ENCODE measurements around the gene HAT1.

- TF ChIP-seq POLR2A (IDR thresholded peaks at IDR 0.05) (peak; percentile 30), EP300 (IDR thresholded peaks at IDR 0.05) (no peak)
Measured at GRCh38 chr2:171893824-171894611, 28.2 kb upstream of the HAT1 start, which contains the start of gene SLC25A12.

Data from ovary (tissue), 1 donor.